Suprapubic skin (tissue), 4 donors: ENCODE measurements around the gene DPM1. TPM values are rescaled to one million over a fixed set of nuclear protein-coding genes. Genes with fewer than 3 reads are reported as not detected.
A peak's percentile ranks its signal among the peaks of the same experiment; 100 is the strongest.

Experiments
- DNase-seq, 2 donors: peaks; one replicate each; pipeline ENCODE4 v3.0.0-alpha.2; 2019; ENCODE audit warnings: low spot score in 2 of 2
- H3K27ac ChIP-seq: fragments of 200-600 bp; sonication (generic); one replicate; pipeline ENCODE4 v1.5.1; 2019
- H3K27me3 ChIP-seq: fragments of 200-600 bp; sonication (generic); one replicate; pipeline ENCODE4 v1.5.1; 2019
- H3K36me3 ChIP-seq: fragments of 200-600 bp; sonication (generic); one replicate; pipeline ENCODE4 v1.5.1; 2019
- H3K4me1 ChIP-seq: fragments of 200-600 bp; sonication (generic); one replicate; pipeline ENCODE4 v1.5.1; 2019
- H3K4me3 ChIP-seq: fragments of 200-600 bp; sonication (generic); one replicate; pipeline ENCODE4 v1.5.1; 2019; ENCODE audit warnings: mild to moderate bottlenecking
- H3K9me3 ChIP-seq: fragments of 200-600 bp; sonication (generic); one replicate; pipeline ENCODE4 v1.5.1; 2019
- CTCF ChIP-seq, 2 donors: fragments of 200-600 bp in 1 of 2; fragments of 450-650 bp in 1 of 2; sonication (generic) in 1 of 2; IDR thresholded peaks; one replicate each; pipeline ENCODE4 v1.5.1; 2016 to 2019; ENCODE audit warnings: antibody characterized with exemption in 2 of 2, mild to moderate bottlenecking in 1 of 2, moderate library complexity in 1 of 2
- EP300 ChIP-seq: sonication (generic); formaldehyde crosslinking; IDR thresholded peaks from one replicate; pipeline ENCODE4 v1.6.1; 2017; ENCODE audit warnings: antibody characterized with exemption
- POLR2A ChIP-seq, 2 donors: fragments of 450-650 bp; IDR thresholded peaks; one replicate each; pipeline ENCODE4 v1.6.1; 2017; ENCODE audit warnings: antibody characterized with exemption in 2 of 2, mild to moderate bottlenecking in 2 of 2, moderate library complexity in 2 of 2
- POLR2AphosphoS5 ChIP-seq, 3 donors: sonication (generic); formaldehyde crosslinking; IDR thresholded peaks; one replicate each; pipeline ENCODE4 v1.6.1; 2017; ENCODE audit warnings: antibody characterized with exemption in 3 of 3
- WGBS: methylation state at CpG from one replicate; pipeline ENCODE4 v1.1.5; 2018; 5-methylcytosine and 5-hydroxymethylcytosine counted together
- total RNA-seq, 4 donors: library from RNA; depleted of rRNA; stranded (reverse); fragments of >200 nt; gene quantifications; one replicate each; pipeline ENCODE4 v1.1.0, GENCODE V29; 2016

Gene DPM1
- total RNA-seq, 4 donors from 2014 or later, result 30.5 to 54.3 (median 41.5) TPM

GRCh38 chr20:50995506-50995905, 37.2 kb upstream of the DPM1 start:
- no peak overlapping the region for H3K4me3 ChIP-seq
- TF ChIP-seq POLR2A (IDR thresholded peaks at IDR 0.05) (no peak), POLR2AphosphoS5 (IDR thresholded peaks at IDR 0.05) (no peak), CTCF (IDR thresholded peaks at IDR 0.05) (no peak), EP300 (no peak)
- DNase-seq, result no peak
- 85% methylated on average over 5 of the region's 5 CpGs for WGBS
- no peak overlapping the region for H3K27ac ChIP-seq
- H3K27me3 ChIP-seq, result peaks cover 3% of the 10 kb centered on the region
- H3K4me1 ChIP-seq, result no peaks in the 10 kb centered on the region
- no peaks in the 10 kb centered on the region for H3K9me3 ChIP-seq
- H3K36me3 ChIP-seq, result no peaks in the 10 kb centered on the region

GRCh38 chr20:50993876-50994275, 35.5 kb upstream of the DPM1 start:
- DNase-seq, result no peak
- no peaks in the 10 kb centered on the region for H3K36me3 ChIP-seq
- 52% methylated on average over 9 of the region's 9 CpGs for WGBS

GRCh38 chr20:50992733-50993457, 34.6 kb upstream of the DPM1 start:
- peak overlapping the region; percentile 26 for H3K27ac ChIP-seq

More at GRCh38 chr20:50993876-50994275, 35.5 kb upstream of the DPM1 start:
- no peaks in the 10 kb centered on the region for H3K9me3 ChIP-seq
- H3K27me3 ChIP-seq, result peaks cover under 1% of the 10 kb centered on the region
- TF ChIP-seq POLR2AphosphoS5 (IDR thresholded peaks at IDR 0.05) (no peak), EP300 (no peak), CTCF (IDR thresholded peaks at IDR 0.05) (no peak), POLR2A (IDR thresholded peaks at IDR 0.05) (no peak)
- H3K4me1 ChIP-seq, result no peaks in the 10 kb centered on the region
- H3K4me3 ChIP-seq, result no peak overlapping the region
- H3K27ac ChIP-seq, result no peak overlapping the region

GRCh38 chr20:50992336-50992732, 34.0 kb upstream of the DPM1 start:
- peak overlapping the region; percentile 26 for H3K27ac ChIP-seq
- 27% methylated on average over 4 of the region's 4 CpGs for WGBS
- H3K9me3 ChIP-seq, result no peaks in the 10 kb centered on the region
- H3K36me3 ChIP-seq, result no peaks in the 10 kb centered on the region
- H3K4me3 ChIP-seq, result no peak overlapping the region
- no peaks in the 10 kb centered on the region for H3K4me1 ChIP-seq
- no peak for DNase-seq
- no peaks in the 10 kb centered on the region for H3K27me3 ChIP-seq
- TF ChIP-seq EP300, result no peak
- TF ChIP-seq POLR2AphosphoS5 (IDR thresholded peaks at IDR 0.05), result no peak
- no peak for TF ChIP-seq POLR2A (IDR thresholded peaks at IDR 0.05)
- TF ChIP-seq CTCF (IDR thresholded peaks at IDR 0.05), result no peak

More at GRCh38 chr20:50992733-50993457, 34.6 kb upstream of the DPM1 start:
- WGBS, result 37% methylated on average over 12 of the region's 13 CpGs
- Histone ChIP-seq H3K36me3 (no peaks in the 10 kb centered on the region), H3K4me3 (no peak overlapping the region), H3K4me1 (no peaks in the 10 kb centered on the region), H3K9me3 (no peaks in the 10 kb centered on the region), H3K27me3 (no peaks in the 10 kb centered on the region)
- no peak for TF ChIP-seq EP300
- peak; percentile 29 to 67 for TF ChIP-seq CTCF (IDR thresholded peaks at IDR 0.05)
- no peak for DNase-seq

GRCh38 chr20:50991076-50991475, 32.7 kb upstream of the DPM1 start:
- DNase-seq, result no peak
- Histone ChIP-seq H3K27ac (no peak overlapping the region), H3K4me1 (no peaks in the 10 kb centered on the region), H3K36me3 (no peaks in the 10 kb centered on the region), H3K9me3 (no peaks in the 10 kb centered on the region), H3K27me3 (no peaks in the 10 kb centered on the region), H3K4me3 (no peak overlapping the region)
- 87% methylated on average over 3 of the region's 3 CpGs for WGBS
- TF ChIP-seq CTCF (IDR thresholded peaks at IDR 0.05) (no peak), POLR2A (IDR thresholded peaks at IDR 0.05) (no peak)
